SKM-1 treated with dmso at 0.1 percent for 144 hours (cell line): ENCODE results near the gene STT3B.

Source experiments
- DNase-seq: peaks from one replicate; lab custom pipeline; 2025; ENCODE audit not compliant: unreplicated experiment; lab: John Stamatoyannopoulos, UW

STT3B gene

DNA sequence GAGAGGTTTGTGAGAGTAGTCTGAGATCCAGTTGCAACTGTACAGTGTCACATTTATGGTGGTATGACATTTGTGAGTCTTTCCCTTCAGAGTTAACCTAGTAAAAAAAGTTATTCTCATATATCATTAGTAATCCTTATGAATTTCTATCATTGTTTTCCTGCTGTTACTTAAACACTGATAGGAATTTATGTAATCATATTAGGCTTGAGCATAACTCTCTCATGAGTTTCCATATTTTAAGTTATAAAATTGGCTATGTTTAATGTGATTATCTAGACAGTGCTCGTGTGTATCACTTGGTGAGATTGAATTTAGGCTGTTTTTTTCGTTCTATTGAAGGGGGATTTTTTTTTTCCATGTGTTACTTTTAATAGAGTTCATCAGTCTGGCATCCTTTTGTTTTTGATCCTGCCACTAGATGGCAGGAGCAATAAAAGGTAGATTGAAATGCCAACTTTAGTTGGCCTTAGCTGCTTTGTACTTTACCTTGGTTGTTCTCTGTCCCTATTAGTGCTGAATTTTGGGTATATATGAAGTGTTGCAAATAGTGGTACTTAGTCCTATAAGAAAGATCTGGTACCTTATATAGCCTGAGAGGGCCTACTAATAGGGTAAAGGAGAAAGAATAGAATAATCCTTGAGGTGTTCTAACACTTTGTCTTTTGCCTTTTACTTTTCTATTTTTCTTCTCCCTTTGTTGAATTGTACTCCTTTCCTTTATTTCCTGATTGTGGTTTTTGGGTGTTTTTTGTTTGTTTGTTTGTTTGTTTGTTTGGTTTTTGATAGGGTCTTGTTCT is 17.9 kb downstream of the STT3B start:
- peak; percentile 24 for DNase-seq

- DNase-seq, result no peak
Observed at GRCh38 chr3:31551646-31552045, 18.9 kb downstream of the STT3B start.

GRCh38 chr3:31552103-31552502 is 19.4 kb downstream of the STT3B start:
- no peak for DNase-seq

GRCh38 chr3:31553258-31553657 is 20.5 kb downstream of the STT3B start:
- no peak for DNase-seq

GRCh38 chr3:31555204-31555603 is 22.5 kb downstream of the STT3B start:
- DNase-seq, result no peak

DNA sequence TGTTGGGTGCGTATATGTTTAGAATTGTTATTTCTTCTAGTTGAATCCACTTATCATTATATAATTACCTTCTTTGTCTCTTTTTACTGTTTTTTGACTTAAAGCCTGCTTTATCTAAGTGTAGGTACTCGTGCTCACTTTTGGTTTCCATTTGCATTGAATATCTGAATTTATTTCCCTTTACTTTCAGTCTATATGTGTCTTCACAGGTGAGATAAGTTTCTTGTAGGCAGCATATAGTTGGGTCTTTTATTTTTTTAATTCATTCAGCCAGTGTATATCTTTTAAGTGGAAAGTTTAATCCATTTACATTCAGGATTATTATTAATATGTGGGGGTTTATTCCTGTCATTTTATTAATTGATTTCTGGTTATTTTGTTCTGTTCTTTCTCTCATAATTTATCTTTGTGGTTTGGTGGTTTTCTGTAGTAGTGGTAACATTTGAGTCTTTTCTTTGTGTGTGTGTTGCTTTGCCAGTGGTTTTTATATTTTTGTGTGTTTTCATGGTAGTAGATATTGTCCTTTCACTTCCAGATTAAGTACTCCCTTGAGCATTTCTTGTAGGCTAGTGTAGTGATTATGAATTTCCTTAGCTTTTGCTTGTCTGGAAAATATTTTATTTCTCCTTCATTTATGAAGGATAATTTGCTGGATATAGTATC is 27.3 kb downstream of the STT3B start:
- DNase-seq, result no peak

GRCh38 chr3:31561891-31562290 is 29.2 kb downstream of the STT3B start:
- no peak for DNase-seq

- no peak for DNase-seq
Observed at GRCh38 chr3:31562525-31562924, 29.8 kb downstream of the STT3B start.

GRCh38 chr3:31565288-31565687 is 32.6 kb downstream of the STT3B start:
- DNase-seq, result no peak

GRCh38 chr3:31567036-31567435 is 34.3 kb downstream of the STT3B start:
- DNase-seq, result no peak

DNA sequence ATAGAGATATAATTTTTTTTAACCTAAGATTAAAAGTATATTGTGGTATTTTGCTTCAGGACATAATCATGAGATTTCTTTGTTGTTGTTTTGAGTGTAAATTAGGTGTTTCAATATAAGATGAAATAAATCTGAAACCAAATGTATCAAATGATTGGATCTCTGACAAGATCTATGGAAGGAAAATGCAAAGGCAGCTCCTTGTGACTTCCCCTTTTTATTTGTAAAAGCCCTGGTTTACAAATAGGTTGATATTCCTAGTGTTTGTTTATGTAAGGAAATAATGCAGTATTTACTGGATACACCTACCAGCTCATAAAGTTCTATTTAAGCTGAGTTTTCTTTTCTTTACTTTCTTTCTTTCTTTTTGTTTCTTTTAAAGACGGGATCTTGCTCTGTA is 35.9 kb downstream of the STT3B start:
- DNase-seq, result no peak

GRCh38 chr3:31571325-31571724 is 38.6 kb downstream of the STT3B start:
- no peak for DNase-seq

DNA sequence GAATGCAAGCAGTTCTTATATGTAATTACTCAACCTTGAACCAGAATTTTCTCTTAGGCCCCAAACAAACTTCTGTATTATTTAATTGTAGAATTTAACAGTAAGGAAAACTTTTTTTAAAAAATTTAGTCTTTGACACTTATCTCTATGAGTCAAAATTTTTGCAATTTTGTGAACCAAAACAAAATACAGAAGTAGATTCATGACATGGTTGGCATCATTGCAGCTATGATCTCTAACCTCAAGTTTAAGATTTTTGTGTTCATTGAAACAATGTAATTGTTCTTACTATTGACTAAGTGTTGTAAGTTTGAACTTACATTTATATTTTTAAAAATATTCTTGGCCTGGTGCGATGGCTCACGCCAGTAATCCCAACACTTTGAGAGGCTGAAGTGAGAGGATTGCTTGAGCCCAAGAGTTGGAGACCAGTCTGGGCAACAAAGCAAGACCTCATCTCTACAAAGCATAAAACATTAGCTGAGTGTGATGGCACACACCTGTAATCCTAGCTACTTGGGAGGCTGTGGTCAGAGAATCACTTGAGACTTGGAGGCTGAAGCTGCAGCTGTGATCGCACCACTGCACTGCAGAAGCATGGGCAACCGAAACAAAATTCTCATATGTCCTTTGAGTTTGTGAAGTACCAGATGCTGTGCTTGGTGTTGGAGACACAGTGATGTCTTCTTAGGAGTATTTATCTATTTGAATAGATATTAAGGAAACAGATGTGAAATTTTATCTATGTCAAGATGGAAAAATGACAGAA is 39.7 kb downstream of the STT3B start:
- DNase-seq, result no peak

DNA sequence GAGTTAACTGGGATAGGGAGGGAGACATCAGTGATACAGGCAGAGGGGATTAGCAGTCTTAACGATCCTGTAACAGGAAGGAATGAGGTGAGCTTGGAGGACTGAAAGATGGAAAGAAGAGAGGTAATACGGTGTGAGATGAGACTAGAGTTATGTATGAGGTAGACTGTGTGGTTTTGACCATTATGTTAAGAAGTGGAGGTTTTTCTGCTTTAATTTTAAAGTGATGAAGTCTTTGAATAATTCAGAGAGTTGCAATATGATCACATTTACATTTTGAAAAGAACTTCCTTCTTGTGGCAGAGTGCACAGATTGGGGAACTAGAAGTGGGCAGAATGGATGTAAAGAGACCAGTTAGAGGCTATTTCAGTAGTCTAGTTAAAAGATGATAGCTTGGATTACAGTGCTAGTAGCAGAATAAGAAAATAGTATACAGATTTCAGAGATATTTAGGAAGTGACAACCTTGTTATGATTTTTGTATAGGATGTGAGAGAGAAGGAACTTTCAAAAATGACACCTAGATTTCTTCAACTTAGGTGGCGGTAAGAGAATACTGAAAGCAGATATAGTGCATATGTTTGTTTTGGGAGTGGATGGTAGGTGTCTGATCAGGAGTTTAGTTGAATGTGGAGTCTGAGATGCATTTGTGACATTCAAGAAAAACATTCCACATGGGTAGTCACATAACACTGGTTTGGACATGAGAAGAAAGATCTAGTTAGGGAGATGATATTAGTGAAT is 40.5 kb downstream of the STT3B start:
- DNase-seq, result peak; percentile 43

DNA sequence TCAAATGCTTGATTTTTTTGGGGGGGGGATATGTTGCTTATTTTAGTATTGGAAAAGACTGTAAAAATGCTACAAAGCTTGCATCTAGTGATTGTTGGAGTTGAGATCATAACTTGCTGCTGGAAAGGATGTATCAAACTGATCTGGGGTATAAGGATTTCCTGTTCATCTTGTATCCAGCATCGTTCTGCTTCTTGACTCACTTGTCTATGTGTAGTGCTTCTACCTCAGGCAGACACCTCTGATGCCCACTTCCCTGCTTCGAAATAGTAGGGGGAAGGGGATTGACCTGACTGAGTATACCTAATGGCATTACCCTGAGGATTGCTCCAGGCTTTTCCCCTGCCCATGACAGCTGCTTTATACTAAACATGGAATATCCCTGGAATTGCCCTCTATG is 42.7 kb downstream of the STT3B start:
- DNase-seq, result no peak

GRCh38 chr3:31576521-31576920 is 43.8 kb downstream of the STT3B start:
- DNase-seq, result no peak

- DNase-seq, result no peak
Observed at GRCh38 chr3:31577232-31577631, 44.5 kb downstream of the STT3B start.

GRCh38 chr3:31579828-31580227 is 47.1 kb downstream of the STT3B start:
- DNase-seq, result no peak

DNA sequence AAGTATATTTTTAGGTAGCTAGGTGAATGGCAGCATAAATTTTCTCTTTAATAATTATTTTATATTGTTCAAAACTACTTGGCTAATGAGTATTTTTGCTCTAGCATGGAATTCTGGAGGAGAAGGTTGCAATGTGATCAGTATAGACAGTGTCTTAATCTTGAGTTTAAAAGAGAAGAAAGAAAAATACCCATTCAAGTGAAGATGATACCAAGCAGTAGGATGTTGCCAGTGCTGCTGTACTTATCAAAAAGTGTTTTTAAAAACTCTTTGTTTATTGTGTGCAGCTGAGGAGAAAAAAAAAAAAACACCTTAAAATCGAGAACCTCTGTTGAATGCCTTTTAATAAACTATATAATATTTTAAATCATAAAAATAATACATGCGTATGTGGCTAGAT is 47.9 kb downstream of the STT3B start:
- no peak for DNase-seq

GRCh38 chr3:31581660-31582059 is 48.9 kb downstream of the STT3B start:
- DNase-seq, result peak; percentile 25

DNA sequence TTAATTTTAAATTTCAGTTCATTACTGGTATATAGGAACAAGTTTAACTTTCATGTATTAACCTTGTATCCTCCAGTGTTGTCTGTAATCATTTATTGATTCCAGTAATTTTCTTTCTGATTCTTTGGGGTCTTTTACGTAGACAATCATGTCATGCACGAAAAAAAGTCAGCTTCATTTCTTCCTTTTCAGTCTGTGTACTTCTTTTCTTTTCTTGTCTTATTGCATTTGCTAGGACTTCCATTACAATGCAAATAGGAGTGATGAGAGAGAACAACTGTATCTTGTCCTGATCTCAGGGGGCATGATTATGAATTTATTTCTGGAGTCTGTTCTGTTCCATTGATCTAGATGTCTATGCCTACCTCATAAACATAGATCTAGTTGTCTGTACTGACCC is 56.5 kb downstream of the STT3B start:
- DNase-seq, result no peak
